SK-N-SH (cell line): ENCODE measurements around the gene HGS. TPM values are rescaled to one million over a fixed set of nuclear protein-coding genes. Genes with fewer than 3 reads are reported as not detected.

Source experiments
- CTCF ChIA-PET: fragments of 300-600, 350-600 bp; formaldehyde crosslinking; extraction: SDS; loops from one replicate; lab custom pipeline; 2021; lab: Yijun Ruan, JAX
- POLR2A ChIA-PET: fragments of 350-600 bp; sonication (Branson Sonifier 250); formaldehyde crosslinking; extraction: SDS; loops from one replicate; lab custom pipeline; 2020; ENCODE audit warnings: antibody characterized with exemption, inconsistent platforms; lab: Yijun Ruan, JAX
- DNase-seq: peaks from one replicate; pipeline ENCODE4 v3.0.0; 2012
- H2AFZ ChIP-seq: fragments of 200-600 bp; sonication (generic); 2 replicates; pipeline ENCODE4 v1.8.1; 2016; ENCODE audit warnings: antibody characterized with exemption, mild to moderate bottlenecking, low read depth
- H3F3A ChIP-seq: fragments of 200-600 bp; sonication (generic); replicated peaks from 2 replicates; pipeline ENCODE3; 2016; ENCODE audit warnings: antibody characterized with exemption, mild to moderate bottlenecking; ENCODE audit not compliant: insufficient read depth
- H3K27ac ChIP-seq, 2 experiments: fragments of 200-500 bp in 1 of 2; fragments of 200-600 bp in 1 of 2; sonication (Bioruptor generic) in 1 of 2; sonication (generic), shearing (Covaris generic) in 1 of 2; 2 replicates each; pipeline versions ENCODE4 v1.5.1 to v1.6.1; 2014 to 2016; ENCODE audit warnings: low read depth in 2 of 2, inconsistent platforms in 1 of 2, low read length in 1 of 2, mild to moderate bottlenecking in 1 of 2, mixed read lengths in 1 of 2
- H3K27me3 ChIP-seq: fragments of 200-600 bp; sonication (generic), shearing (Covaris generic); 2 replicates; pipeline ENCODE4 v1.6.1; 2016; ENCODE audit warnings: mixed run types; ENCODE audit not compliant: insufficient read depth
- H3K36me3 ChIP-seq, 2 experiments: fragments of 200-500 bp in 1 of 2; fragments of 200-600 bp in 1 of 2; sonication (Bioruptor generic) in 1 of 2; sonication (generic) in 1 of 2; replicated peaks in 1 of 2; 2 replicates each; pipeline versions ENCODE3 to v1.5.1; 2014 to 2016; ENCODE audit warnings: low read length in 1 of 2, mild to moderate bottlenecking in 1 of 2; ENCODE audit not compliant: insufficient read depth in 2 of 2, control insufficient read depth in 1 of 2
- H3K4me1 ChIP-seq, 2 experiments: fragments of 200-500 bp in 1 of 2; fragments of 200-600 bp in 1 of 2; sonication (Bioruptor generic) in 1 of 2; sonication (generic), shearing (Covaris generic) in 1 of 2; 2 replicates each; pipeline versions ENCODE4 v1.5.1 to v1.6.1; 2014 to 2016; ENCODE audit warnings: low read depth in 1 of 2, low read length in 1 of 2, mixed run types in 1 of 2; ENCODE audit not compliant: insufficient read depth in 2 of 2, control insufficient read depth in 1 of 2
- H3K4me2 ChIP-seq: fragments of 200-600 bp; sonication (generic), shearing (Covaris generic); 2 replicates; pipeline ENCODE4 v1.6.1; 2017; ENCODE audit warnings: mixed run types
- H3K4me3 ChIP-seq, 2 experiments: fragments of 200-500 bp in 1 of 2; fragments of 200-600 bp in 1 of 2; sonication (Bioruptor generic) in 1 of 2; sonication (generic), shearing (Covaris generic) in 1 of 2; 2 replicates each; pipeline versions ENCODE4 v1.5.1 to v1.8.1; 2014 to 2016; ENCODE audit warnings: low read depth in 2 of 2, inconsistent platforms in 1 of 2, low read length in 1 of 2, mild to moderate bottlenecking in 1 of 2, mixed read lengths in 1 of 2, moderate library complexity in 1 of 2
- H3K79me2 ChIP-seq: fragments of 200-600 bp; sonication (generic); 2 replicates; pipeline ENCODE4 v1.8.1; 2017; ENCODE audit warnings: mild to moderate bottlenecking; ENCODE audit not compliant: insufficient read depth
- H3K9ac ChIP-seq: fragments of 200-600 bp; sonication (generic); 2 replicates; pipeline ENCODE4 v1.6.1; 2017; ENCODE audit warnings: mixed run types
- H3K9me2 ChIP-seq: fragments of 200-600 bp; sonication (generic); 2 replicates; pipeline ENCODE4 v1.6.1; 2017; ENCODE audit warnings: mixed run types
- H3K9me3 ChIP-seq: fragments of 200-600 bp; sonication (generic); 2 replicates; pipeline ENCODE4 v1.6.1; 2017; ENCODE audit warnings: mixed run types, mild to moderate bottlenecking, moderate library complexity
- H4K20me1 ChIP-seq: fragments of 200-600 bp; sonication (generic); 2 replicates; pipeline ENCODE4 v1.6.1; 2017; ENCODE audit warnings: mild to moderate bottlenecking, mixed run types; ENCODE audit not compliant: insufficient read depth
- CHD2 ChIP-seq: fragments of 150-350 bp; IDR thresholded peaks from 2 replicates; pipeline ENCODE4 v1.6.1; 2018; ENCODE audit warnings: low read length; ENCODE audit not compliant: partially characterized antibody
- GABPA ChIP-seq: IDR thresholded peaks from 2 replicates; pipeline ENCODE4 v1.4.0; 2012; ENCODE audit warnings: low read depth, mild to moderate bottlenecking
- GATA2 ChIP-seq: sonication (generic); formaldehyde crosslinking; IDR thresholded peaks from 2 replicates; pipeline ENCODE4 v1.5.0; 2020; ENCODE audit warnings: mild to moderate bottlenecking, missing genetic modification reagents
- MAX ChIP-seq: IDR thresholded peaks from 2 replicates; pipeline ENCODE4 v1.4.0; 2012; ENCODE audit warnings: low read depth
- MXI1 ChIP-seq: IDR thresholded peaks from 2 replicates; pipeline ENCODE4 v1.6.1; 2012; ENCODE audit warnings: mild to moderate bottlenecking, low read depth, low read length, improper control_type of control experiment
- NFIC ChIP-seq: IDR thresholded peaks from 2 replicates; pipeline ENCODE4 v1.4.0; 2012; ENCODE audit warnings: borderline replicate concordance
- NRF1 ChIP-seq: IDR thresholded peaks from 2 replicates; pipeline ENCODE4 v1.6.1; 2012; ENCODE audit warnings: low read depth, mild to moderate bottlenecking, low read length
- PBX3 ChIP-seq: IDR thresholded peaks from 2 replicates; pipeline ENCODE4; 2012
- RFX5 ChIP-seq: IDR thresholded peaks from 2 replicates; pipeline ENCODE4 v1.6.1; 2012; ENCODE audit warnings: mild to moderate bottlenecking, improper control_type of control experiment, low read length
- TAF1 ChIP-seq: IDR thresholded peaks from 2 replicates; pipeline ENCODE4 v1.6.1; 2012; ENCODE audit warnings: low read depth, mild to moderate bottlenecking, low read length, moderate library complexity, borderline replicate concordance
- TEAD4 ChIP-seq: IDR thresholded peaks from 2 replicates; pipeline ENCODE4 v1.4.0; 2012; ENCODE audit warnings: mild to moderate bottlenecking, borderline replicate concordance; ENCODE audit not compliant: insufficient read depth
- USF1 ChIP-seq: IDR thresholded peaks from 2 replicates; pipeline ENCODE4 v1.4.0; 2012; ENCODE audit warnings: low read depth, borderline replicate concordance
- USF2 ChIP-seq: fragments of 150-350 bp; IDR thresholded peaks from 2 replicates; pipeline ENCODE4 v1.6.1; 2017; ENCODE audit warnings: antibody characterized with exemption, low read length, low read depth, borderline replicate concordance
- WGBS: methylation state at CpG from one replicate; pipeline ENCODE4 v1.1.6; 2017; ENCODE audit warnings: low lambda C conversion rate; 5-methylcytosine and 5-hydroxymethylcytosine counted together
- polyA plus RNA-seq, 3 experiments: library from polyadenylated mRNA; depleted of rRNA; stranded (reverse); fragments of >200 nt; gene quantifications; 2 replicates each; pipeline ENCODE4 v1.2.3, GENCODE V29; 2012
- TF ChIP-seq, protein P1 (sequence below): IDR thresholded peaks from 2 replicates; pipeline ENCODE4 v1.6.1; 2012; ENCODE audit warnings: mild to moderate bottlenecking, low read depth, low read length, moderate library complexity

HGS gene
- polyA plus RNA-seq, 1 of the 3 experiments (the other 2 are of a cell fraction) = 192 TPM

GRCh38 chr17:81695211-81695610 lies 11.4 kb downstream of the HGS start:
- no peak for DNase-seq
- Histone ChIP-seq H3F3A (peaks cover 31% of the 10 kb centered on the region), H3K9me2 (no peaks in the 10 kb centered on the region), H3K4me1 (no peaks in the 10 kb centered on the region), H3K4me3 (no peak overlapping the region), H3K36me3 (peaks cover 49 to 84% of the 10 kb centered on the region in 2 experiments), H3K9me3 (no peaks in the 10 kb centered on the region), H2AFZ (no peak overlapping the region), H3K4me2 (no peak overlapping the region), H3K79me2 (peaks cover 94% of the 10 kb centered on the region), H3K9ac (no peak overlapping the region), H4K20me1 (peaks cover 52% of the 10 kb centered on the region), H3K27ac (no peak overlapping the region), H3K27me3 (no peaks in the 10 kb centered on the region)
- ChIA-PET CTCF (interaction anchor here (0.6 to 1.8 kb wide), 4 partner anchors 17 to 24 kb away, joined by 3 to 9 read pairs (median 3); no protein-coding TSS in a partner anchor), POLR2A (interaction anchor here (0.7 to 1.3 kb wide), 2 partner anchors 12 kb away, joined by 3 to 5 read pairs; partner anchors contain the start of genes ARL16 and HGS)
- 90% methylated on average over 2 of the region's 6 CpGs for WGBS
- TF ChIP-seq, protein P1, sequence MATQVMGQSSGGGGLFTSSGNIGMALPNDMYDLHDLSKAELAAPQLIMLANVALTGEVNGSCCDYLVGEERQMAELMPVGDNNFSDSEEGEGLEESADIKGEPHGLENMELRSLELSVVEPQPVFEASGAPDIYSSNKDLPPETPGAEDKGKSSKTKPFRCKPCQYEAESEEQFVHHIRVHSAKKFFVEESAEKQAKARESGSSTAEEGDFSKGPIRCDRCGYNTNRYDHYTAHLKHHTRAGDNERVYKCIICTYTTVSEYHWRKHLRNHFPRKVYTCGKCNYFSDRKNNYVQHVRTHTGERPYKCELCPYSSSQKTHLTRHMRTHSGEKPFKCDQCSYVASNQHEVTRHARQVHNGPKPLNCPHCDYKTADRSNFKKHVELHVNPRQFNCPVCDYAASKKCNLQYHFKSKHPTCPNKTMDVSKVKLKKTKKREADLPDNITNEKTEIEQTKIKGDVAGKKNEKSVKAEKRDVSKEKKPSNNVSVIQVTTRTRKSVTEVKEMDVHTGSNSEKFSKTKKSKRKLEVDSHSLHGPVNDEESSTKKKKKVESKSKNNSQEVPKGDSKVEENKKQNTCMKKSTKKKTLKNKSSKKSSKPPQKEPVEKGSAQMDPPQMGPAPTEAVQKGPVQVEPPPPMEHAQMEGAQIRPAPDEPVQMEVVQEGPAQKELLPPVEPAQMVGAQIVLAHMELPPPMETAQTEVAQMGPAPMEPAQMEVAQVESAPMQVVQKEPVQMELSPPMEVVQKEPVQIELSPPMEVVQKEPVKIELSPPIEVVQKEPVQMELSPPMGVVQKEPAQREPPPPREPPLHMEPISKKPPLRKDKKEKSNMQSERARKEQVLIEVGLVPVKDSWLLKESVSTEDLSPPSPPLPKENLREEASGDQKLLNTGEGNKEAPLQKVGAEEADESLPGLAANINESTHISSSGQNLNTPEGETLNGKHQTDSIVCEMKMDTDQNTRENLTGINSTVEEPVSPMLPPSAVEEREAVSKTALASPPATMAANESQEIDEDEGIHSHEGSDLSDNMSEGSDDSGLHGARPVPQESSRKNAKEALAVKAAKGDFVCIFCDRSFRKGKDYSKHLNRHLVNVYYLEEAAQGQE = no peak
- TF ChIP-seq TAF1 (no peak), USF1 (no peak), PBX3 (no peak), CHD2 (no peak), NRF1 (no peak), RFX5 (no peak), GATA2 (CRISPR knock-in tag) (no peak), MAX (no peak), TEAD4 (no peak), NFIC (no peak), MXI1 (no peak), USF2 (no peak), GABPA (no peak)
